Measurements from ENCODE around the gene SYNC. TPM values are rescaled to one million over a fixed set of nuclear protein-coding genes. Genes with fewer than 3 reads are reported as not detected.

The SYNC gene
- total RNA-seq, 6 donors from 2014 or later, result 12.0 to 33.5 (median 25.8) TPM

- H3K27ac ChIP-seq, result no peak overlapping the region
- no peaks in the 10 kb centered on the region for H3K9me3 ChIP-seq
- H3K27me3 ChIP-seq, result no peaks in the 10 kb centered on the region
- TF ChIP-seq EP300 (IDR thresholded peaks at IDR 0.05), result no peak
- no peak for TF ChIP-seq POLR2AphosphoS5 (IDR thresholded peaks at IDR 0.05)
- no peak for TF ChIP-seq CTCF (IDR thresholded peaks at IDR 0.05)
- 66 to 70% methylated on average over 5 to 9 of the region's 9 CpGs for WGBS, 2 donors
- H3K36me3 ChIP-seq, result no peaks in the 10 kb centered on the region
- DNase-seq (no peak), ATAC-seq (ENCODE audit: low FRiP score in 2 of 2) (peak in 1 of 2 donors; percentile 38)
- no peak overlapping the region for H3K4me3 ChIP-seq
- H3K4me1 ChIP-seq, result peaks cover 0 to 4% (median 0%) of the 10 kb centered on the region in 4 donors
Observed at GRCh38 chr1:32733582-32734321, 31.2 kb upstream of the SYNC start.

DNA sequence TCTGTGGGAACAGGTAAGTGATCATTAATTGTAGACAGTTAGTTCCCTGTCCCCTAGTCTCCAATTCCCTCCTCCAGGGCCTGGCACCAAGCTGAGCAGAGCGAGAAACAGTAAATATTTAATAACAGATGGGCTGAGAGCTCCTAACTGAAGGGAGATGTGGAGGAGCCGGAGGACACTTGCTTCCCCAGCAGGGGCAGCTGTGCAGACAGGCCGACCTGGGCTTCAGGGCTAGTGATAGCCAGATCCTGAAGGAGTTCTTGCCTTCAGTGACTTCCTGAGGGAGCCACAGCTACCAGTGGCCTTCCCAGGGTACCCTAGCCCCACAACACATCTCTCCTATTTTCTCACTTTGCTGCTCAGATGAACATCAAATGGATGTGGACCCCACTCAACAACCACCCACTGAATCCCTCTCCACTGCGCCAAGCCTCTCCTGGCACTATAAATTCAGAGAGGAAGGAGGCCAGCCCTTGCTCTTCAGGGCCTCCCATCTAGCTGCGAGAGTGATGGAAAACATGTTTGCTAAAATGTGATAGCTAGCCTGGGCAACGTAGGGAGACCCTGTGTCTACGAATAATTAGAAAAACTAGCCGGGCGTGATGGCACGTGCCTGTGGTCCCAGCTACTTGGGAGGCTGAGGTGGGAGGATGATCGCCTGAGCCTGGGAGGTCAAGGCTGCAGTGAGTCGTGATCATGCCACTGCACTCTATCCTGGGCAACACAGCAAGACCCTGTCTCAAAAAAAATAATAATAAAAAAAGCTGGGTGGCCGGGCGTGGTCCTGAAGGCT is 26.9 kb upstream of the SYNC start:
- H3K4me1 ChIP-seq, result peaks cover 10 to 16% (median 13%) of the 10 kb centered on the region in 4 donors
- DNase-seq (no peak), ATAC-seq (ENCODE audit: low FRiP score in 2 of 2) (no peak)
- H3K9me3 ChIP-seq, result no peaks in the 10 kb centered on the region
- WGBS, 2 donors, result 84 to 93% methylated on average over 14 of the region's 14 CpGs
- H3K4me3 ChIP-seq, result no peak overlapping the region
- TF ChIP-seq POLR2A (IDR thresholded peaks at IDR 0.05) (no peak), EP300 (IDR thresholded peaks at IDR 0.05) (no peak), POLR2AphosphoS5 (IDR thresholded peaks at IDR 0.05) (no peak), CTCF (IDR thresholded peaks at IDR 0.05) (no peak)
- no peaks in the 10 kb centered on the region for H3K27me3 ChIP-seq
- no peak overlapping the region for H3K27ac ChIP-seq
- H3K36me3 ChIP-seq, result no peaks in the 10 kb centered on the region

DNA sequence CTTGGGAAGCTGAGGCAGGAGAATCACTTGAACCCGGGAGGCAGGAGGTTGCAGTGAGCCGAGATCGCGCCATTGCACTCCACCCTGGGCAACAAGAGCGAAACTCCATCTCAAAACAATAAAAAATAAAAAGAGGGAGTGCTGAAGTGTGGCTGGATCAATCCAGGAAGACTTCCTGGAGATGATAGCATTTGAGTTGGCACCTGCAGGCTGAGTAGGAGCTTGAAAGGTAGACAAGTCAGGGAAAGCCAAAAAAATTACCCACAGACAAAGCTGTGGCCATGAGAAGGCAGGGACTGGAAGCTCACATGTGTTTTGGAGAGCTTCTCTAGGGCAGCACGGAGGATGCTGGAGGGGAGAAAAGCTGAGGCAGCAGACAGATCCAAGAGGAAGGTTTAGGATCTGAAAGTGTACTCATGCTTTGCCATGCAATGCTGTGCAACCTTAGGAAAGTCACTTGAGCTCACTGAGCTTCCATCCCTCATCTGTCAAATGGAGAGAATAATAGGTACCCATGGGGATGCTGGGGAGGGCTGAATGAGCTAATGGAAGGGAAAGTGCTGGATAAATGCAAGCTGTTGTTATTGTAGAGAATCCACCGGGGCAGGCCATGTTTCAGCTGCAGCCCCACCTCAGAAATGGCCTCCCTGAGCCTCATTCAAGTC is 26.0 kb upstream of the SYNC start:
- H3K36me3 ChIP-seq, result no peaks in the 10 kb centered on the region
- 88 to 91% methylated on average over 7 of the region's 7 CpGs for WGBS, 2 donors
- TF ChIP-seq EP300 (IDR thresholded peaks at IDR 0.05) (no peak), CTCF (IDR thresholded peaks at IDR 0.05) (no peak), POLR2A (IDR thresholded peaks at IDR 0.05) (no peak), POLR2AphosphoS5 (IDR thresholded peaks at IDR 0.05) (no peak)
- H3K9me3 ChIP-seq, result no peaks in the 10 kb centered on the region
- H3K4me1 ChIP-seq, result peaks cover 11 to 16% (median 13%) of the 10 kb centered on the region in 4 donors
- H3K27ac ChIP-seq, result no peak overlapping the region
- no peak overlapping the region for H3K4me3 ChIP-seq
- ATAC-seq (ENCODE audit: low FRiP score in 2 of 2), result no peak
- H3K27me3 ChIP-seq, result no peaks in the 10 kb centered on the region
- no peak for DNase-seq

DNA sequence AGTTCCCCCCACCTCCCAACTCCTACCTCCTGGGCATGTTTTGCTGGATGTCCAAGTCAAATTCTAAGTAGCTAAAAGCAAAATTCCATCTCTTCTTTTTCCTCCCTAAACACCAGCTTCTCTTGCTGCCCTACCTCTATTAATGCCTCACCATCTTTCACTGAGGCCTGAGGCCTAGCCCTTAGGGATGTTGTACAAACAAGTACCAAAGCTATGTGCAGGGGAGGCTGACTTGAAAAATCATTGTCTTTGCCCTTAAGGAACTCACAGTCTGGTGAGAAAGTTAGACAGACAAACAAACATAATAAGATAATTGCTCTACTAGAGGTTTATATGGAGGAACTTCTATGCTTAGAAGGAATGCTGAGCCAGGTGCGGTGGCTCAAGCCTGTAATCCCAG is 25.3 kb upstream of the SYNC start:
- Histone ChIP-seq H3K27ac (no peak overlapping the region), H3K36me3 (no peaks in the 10 kb centered on the region), H3K4me1 (peaks cover 11 to 16% (median 13%) of the 10 kb centered on the region in 4 donors), H3K4me3 (no peak overlapping the region), H3K9me3 (no peaks in the 10 kb centered on the region), H3K27me3 (no peaks in the 10 kb centered on the region)
- WGBS, 2 donors, result 92 to 100% methylated on average over 1 of the region's 1 CpG
- TF ChIP-seq CTCF (IDR thresholded peaks at IDR 0.05), result no peak
- no peak for TF ChIP-seq EP300 (IDR thresholded peaks at IDR 0.05)
- no peak for TF ChIP-seq POLR2A (IDR thresholded peaks at IDR 0.05)
- TF ChIP-seq POLR2AphosphoS5 (IDR thresholded peaks at IDR 0.05), result no peak
- ATAC-seq (ENCODE audit: low FRiP score in 2 of 2), result no peak
- DNase-seq, result no peak
